Vagina (tissue), 2 donors: Measurements from ENCODE around the gene MFAP2.

Experiments
- POLR2A ChIP-seq, 2 donors: fragments of 450-650 bp; IDR thresholded peaks; one replicate each; pipeline ENCODE4 v1.6.1; 2017; ENCODE audit warnings: antibody characterized with exemption in 2 of 2, mild to moderate bottlenecking in 2 of 2, moderate library complexity in 2 of 2
- TF ChIP-seq, protein P1 (sequence below), 3 experiments: fragments of 450-650 bp in 2 of 3; fragments of 200-600 bp in 1 of 3; sonication (generic) in 1 of 3; IDR thresholded peaks; one replicate each; pipeline ENCODE4 v1.5.1; 2017 to 2019; ENCODE audit warnings: antibody characterized with exemption in 3 of 3, mild to moderate bottlenecking in 2 of 3, moderate library complexity in 2 of 3

DNA sequence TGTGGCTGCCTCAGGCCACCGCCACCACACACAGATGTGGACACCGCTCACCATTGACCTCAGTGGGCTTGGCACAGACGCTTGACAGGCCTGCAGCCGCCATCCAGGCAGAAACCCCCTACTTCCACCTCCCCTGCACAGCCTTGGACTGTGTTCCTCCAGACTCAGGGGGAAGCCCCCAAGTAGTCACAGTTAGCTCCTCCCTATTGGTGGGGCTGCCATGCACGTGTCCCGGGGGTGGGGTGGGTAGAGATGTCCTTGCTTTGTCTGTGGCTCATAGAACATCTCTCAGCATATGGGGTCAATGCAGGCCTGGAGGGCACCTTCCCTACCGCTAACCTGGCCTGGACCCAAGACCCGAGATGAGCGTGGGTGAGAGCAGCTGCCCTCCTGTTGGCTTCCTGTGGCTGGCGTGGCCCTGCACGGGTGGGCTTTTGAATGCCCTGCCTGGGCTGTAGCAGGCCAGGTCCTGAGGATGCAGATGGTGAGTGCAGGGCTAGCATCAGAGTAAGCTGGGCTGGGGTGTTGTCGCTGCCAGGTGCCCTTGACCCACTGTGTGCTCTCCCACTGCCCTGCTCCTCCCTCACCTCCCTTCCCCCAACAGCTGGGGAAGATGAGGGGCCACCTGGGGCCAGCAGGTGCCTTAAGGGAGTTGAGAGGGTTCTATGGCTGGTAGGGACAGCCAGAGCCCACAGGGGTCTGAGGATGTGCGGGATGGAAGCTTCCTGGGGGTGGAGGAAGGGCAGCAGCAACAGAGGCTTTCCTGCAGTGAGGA, 52.5 kb downstream of the MFAP2 start:
- TF ChIP-seq, protein P1, sequence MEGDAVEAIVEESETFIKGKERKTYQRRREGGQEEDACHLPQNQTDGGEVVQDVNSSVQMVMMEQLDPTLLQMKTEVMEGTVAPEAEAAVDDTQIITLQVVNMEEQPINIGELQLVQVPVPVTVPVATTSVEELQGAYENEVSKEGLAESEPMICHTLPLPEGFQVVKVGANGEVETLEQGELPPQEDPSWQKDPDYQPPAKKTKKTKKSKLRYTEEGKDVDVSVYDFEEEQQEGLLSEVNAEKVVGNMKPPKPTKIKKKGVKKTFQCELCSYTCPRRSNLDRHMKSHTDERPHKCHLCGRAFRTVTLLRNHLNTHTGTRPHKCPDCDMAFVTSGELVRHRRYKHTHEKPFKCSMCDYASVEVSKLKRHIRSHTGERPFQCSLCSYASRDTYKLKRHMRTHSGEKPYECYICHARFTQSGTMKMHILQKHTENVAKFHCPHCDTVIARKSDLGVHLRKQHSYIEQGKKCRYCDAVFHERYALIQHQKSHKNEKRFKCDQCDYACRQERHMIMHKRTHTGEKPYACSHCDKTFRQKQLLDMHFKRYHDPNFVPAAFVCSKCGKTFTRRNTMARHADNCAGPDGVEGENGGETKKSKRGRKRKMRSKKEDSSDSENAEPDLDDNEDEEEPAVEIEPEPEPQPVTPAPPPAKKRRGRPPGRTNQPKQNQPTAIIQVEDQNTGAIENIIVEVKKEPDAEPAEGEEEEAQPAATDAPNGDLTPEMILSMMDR (IDR thresholded peaks at IDR 0.05): no peak
- no peak for TF ChIP-seq POLR2A (IDR thresholded peaks at IDR 0.05)
